Osteocyte (in vitro differentiated cells): ENCODE results near the gene SLC35D3. TPM values are rescaled to one million over a fixed set of nuclear protein-coding genes. Genes with fewer than 3 reads are reported as not detected.
"Not testable (repeated sequence)": the region's sequence is repeated elsewhere in the genome, so short reads cannot be mapped to it uniquely, and the experiment has no call there.

Source experiments
- DNase-seq: peaks from one replicate; pipeline ENCODE4 v3.0.0; 2021; ENCODE audit warnings: mixed read lengths; ENCODE audit not compliant: unreplicated experiment; ENCODE audit errors: extremely low spot score
- H3K27ac Mint-ChIP-seq: one replicate; pipeline ENCODE4 v1.8.0; 2021; ENCODE audit warnings: mild to moderate bottlenecking, mixed read lengths; ENCODE audit not compliant: unreplicated experiment
- H3K27me3 Mint-ChIP-seq: one replicate; pipeline ENCODE4 v1.8.0; 2021; ENCODE audit warnings: mixed read lengths; ENCODE audit not compliant: unreplicated experiment
- H3K36me3 Mint-ChIP-seq: one replicate; pipeline ENCODE4 v1.8.0; 2021; ENCODE audit warnings: mixed read lengths; ENCODE audit not compliant: unreplicated experiment
- H3K4me1 Mint-ChIP-seq: one replicate; pipeline ENCODE4 v1.8.0; 2021; ENCODE audit warnings: mixed read lengths; ENCODE audit not compliant: unreplicated experiment
- H3K4me3 Mint-ChIP-seq: one replicate; pipeline ENCODE4 v1.8.0; 2021; ENCODE audit warnings: mild to moderate bottlenecking, moderate library complexity, mixed read lengths; ENCODE audit not compliant: unreplicated experiment
- H3K9me3 Mint-ChIP-seq: one replicate; pipeline ENCODE4 v1.8.0; 2021; ENCODE audit warnings: mixed read lengths; ENCODE audit not compliant: unreplicated experiment
- total RNA-seq: library from RNA; stranded (reverse); gene quantifications from 2 replicates; pipeline ENCODE4 v1.2.1, GENCODE V29; 2021
- TF ChIP-seq, protein P1 (sequence below): fragments of 200-600 bp; sonication (generic); IDR thresholded peaks from 2 replicates; pipeline ENCODE4 v1.5.0; 2021; ENCODE audit warnings: antibody characterized with exemption, mild to moderate bottlenecking, moderate library complexity

The SLC35D3 gene
- total RNA-seq, 1 donor from 2014 or later = not detected

DNA sequence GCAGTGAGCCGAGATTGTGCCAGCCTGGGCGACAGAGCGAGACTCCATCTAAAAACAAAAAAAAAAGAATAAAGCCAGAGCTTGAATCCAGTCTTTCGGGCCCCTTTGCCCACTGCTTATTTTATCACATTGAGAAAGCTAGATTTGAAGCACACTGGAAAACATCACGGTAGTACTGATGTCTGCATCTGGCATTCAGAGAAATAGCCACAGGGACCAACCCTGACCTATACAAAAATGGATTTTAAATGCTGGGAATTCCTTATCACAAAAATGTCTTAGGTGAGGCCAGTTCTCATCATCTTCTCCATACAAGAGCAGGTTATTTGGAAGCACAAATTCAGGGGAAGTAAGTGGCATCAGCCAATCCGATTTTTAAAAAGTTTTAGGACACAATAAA, 49.5 kb downstream of the SLC35D3 start:
- TF ChIP-seq, protein P1, sequence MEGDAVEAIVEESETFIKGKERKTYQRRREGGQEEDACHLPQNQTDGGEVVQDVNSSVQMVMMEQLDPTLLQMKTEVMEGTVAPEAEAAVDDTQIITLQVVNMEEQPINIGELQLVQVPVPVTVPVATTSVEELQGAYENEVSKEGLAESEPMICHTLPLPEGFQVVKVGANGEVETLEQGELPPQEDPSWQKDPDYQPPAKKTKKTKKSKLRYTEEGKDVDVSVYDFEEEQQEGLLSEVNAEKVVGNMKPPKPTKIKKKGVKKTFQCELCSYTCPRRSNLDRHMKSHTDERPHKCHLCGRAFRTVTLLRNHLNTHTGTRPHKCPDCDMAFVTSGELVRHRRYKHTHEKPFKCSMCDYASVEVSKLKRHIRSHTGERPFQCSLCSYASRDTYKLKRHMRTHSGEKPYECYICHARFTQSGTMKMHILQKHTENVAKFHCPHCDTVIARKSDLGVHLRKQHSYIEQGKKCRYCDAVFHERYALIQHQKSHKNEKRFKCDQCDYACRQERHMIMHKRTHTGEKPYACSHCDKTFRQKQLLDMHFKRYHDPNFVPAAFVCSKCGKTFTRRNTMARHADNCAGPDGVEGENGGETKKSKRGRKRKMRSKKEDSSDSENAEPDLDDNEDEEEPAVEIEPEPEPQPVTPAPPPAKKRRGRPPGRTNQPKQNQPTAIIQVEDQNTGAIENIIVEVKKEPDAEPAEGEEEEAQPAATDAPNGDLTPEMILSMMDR = no peak
- no peaks in the 10 kb centered on the region for H3K36me3 Mint-ChIP-seq
- peaks cover 6% of the 10 kb centered on the region for H3K27me3 Mint-ChIP-seq
- H3K9me3 Mint-ChIP-seq = no peaks in the 10 kb centered on the region
- no peak for DNase-seq
- H3K4me3 Mint-ChIP-seq = no peak overlapping the region
- no peak overlapping the region for H3K27ac Mint-ChIP-seq
- H3K4me1 Mint-ChIP-seq = peaks cover 2% of the 10 kb centered on the region

DNA sequence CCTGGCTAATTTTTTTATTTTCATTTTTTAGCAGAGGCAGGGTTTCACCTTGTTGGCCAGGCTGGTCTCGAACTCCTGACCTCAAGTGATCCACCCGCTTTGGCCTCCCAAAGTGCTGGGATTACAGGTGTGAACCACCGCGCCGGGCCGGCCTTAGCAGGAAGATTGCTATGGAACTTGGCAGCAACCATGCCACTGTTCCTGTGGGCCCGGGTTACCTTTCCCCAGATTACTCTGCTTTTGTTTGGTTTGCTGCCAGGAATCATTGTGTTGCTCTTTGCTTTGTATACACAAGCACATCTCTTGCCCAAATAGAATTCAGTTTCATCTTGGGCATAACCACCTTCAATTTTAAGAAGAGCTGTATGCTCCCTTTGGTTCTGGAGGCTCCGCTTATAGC, 51.7 kb downstream of the SLC35D3 start:
- not testable (repeated sequence) for H3K9me3 Mint-ChIP-seq, H3K4me1 Mint-ChIP-seq, DNase-seq, H3K27ac Mint-ChIP-seq, H3K4me3 Mint-ChIP-seq, H3K36me3 Mint-ChIP-seq, H3K27me3 Mint-ChIP-seq

Other genes starting within 250 kb of the SLC35D3 start
- 1.3 and 1.6 TPM in 2 replicates for gene MAP3K5, start 129.8 kb upstream of the SLC35D3 start, total RNA-seq
- 5.2 and 6.3 TPM in 2 replicates for gene PEX7, start 99.7 kb upstream of the SLC35D3 start, total RNA-seq
- gene IL20RA, start 122.7 kb downstream of the SLC35D3 start, total RNA-seq = not detected in 2 replicates